Peyer's patch (tissue), 4 donors: ENCODE measurements around the gene SLC35E2B.
"Not testable (repeated sequence)": the region's sequence is repeated elsewhere in the genome, so short reads cannot be mapped to it uniquely, and the experiment has no call there.

Experiments used
- CTCF ChIP-seq, 6 experiments: fragments of 450-650 bp in 4 of 6; fragments of 200-600 bp in 2 of 6; sonication (generic) in 1 of 6; IDR thresholded peaks; one replicate each; pipeline ENCODE4 v1.5.1; 2017 to 2019; ENCODE audit warnings: antibody characterized with exemption in 6 of 6, mild to moderate bottlenecking in 3 of 6, moderate library complexity in 1 of 6
- POLR2A ChIP-seq, 2 donors: fragments of 450-650 bp; IDR thresholded peaks; one replicate each; pipeline ENCODE4 v1.5.1; 2017; ENCODE audit warnings: antibody characterized with exemption in 2 of 2, mild to moderate bottlenecking in 2 of 2, moderate library complexity in 2 of 2

GRCh38 chr1:1707241-1707640 lies 14.6 kb upstream of the SLC35E2B start:
- not testable (repeated sequence) for TF ChIP-seq CTCF, POLR2A (IDR thresholded peaks at IDR 0.05)
